OCI-LY1 (cell line): ENCODE results near the gene CCDC167.

Experiments used
- H2AFZ ChIP-seq: fragments of 200-600 bp; sonication (generic), shearing (Covaris generic); 2 replicates; pipeline ENCODE4 v1.6.0; 2014; ENCODE audit warnings: antibody characterized with exemption, mild to moderate bottlenecking, low read length
- H3F3A ChIP-seq: fragments of 200-600 bp; sonication (generic), shearing (Covaris generic); 2 replicates; pipeline ENCODE4 v1.6.0; 2014; ENCODE audit warnings: mild to moderate bottlenecking, antibody characterized with exemption, low read length, moderate library complexity; ENCODE audit not compliant: insufficient read depth
- H3K27ac ChIP-seq: fragments of 200-600 bp; sonication (generic); 2 replicates; pipeline ENCODE4 v1.5.1; 2014; ENCODE audit warnings: low read length, mixed run types, mild to moderate bottlenecking, low read depth; ENCODE audit not compliant: poor library complexity, severe bottlenecking
- H3K27me3 ChIP-seq: fragments of 200-600 bp; sonication (generic); 2 replicates; pipeline ENCODE4 v1.6.0; 2014; ENCODE audit warnings: antibody characterized with exemption, mild to moderate bottlenecking, low read length, moderate library complexity; ENCODE audit not compliant: insufficient read depth
- H3K36me3 ChIP-seq: fragments of 200-600 bp; sonication (generic); 2 replicates; pipeline ENCODE4 v1.6.1; 2014; ENCODE audit warnings: mild to moderate bottlenecking, antibody characterized with exemption, low read length, moderate library complexity, mixed read lengths; ENCODE audit not compliant: insufficient read depth
- H3K4me1 ChIP-seq: fragments of 200-600 bp; sonication (generic); 2 replicates; pipeline ENCODE4 v1.5.1; 2014; ENCODE audit warnings: mild to moderate bottlenecking, low read length, moderate library complexity; ENCODE audit not compliant: insufficient read depth, severe bottlenecking
- H3K4me2 ChIP-seq: fragments of 200-600 bp; sonication (generic), shearing (Covaris generic); 2 replicates; pipeline ENCODE4 v1.6.1; 2014; ENCODE audit warnings: low read length
- H3K4me3 ChIP-seq: fragments of 200-600 bp; sonication (generic); 2 replicates; pipeline ENCODE4 v1.5.1; 2014; ENCODE audit warnings: low read length, low read depth, mild to moderate bottlenecking, mixed read lengths; ENCODE audit not compliant: poor library complexity, severe bottlenecking
- H3K79me2 ChIP-seq: fragments of 200-600 bp; shearing (Covaris generic); 2 replicates; pipeline ENCODE4 v1.6.1; 2016; ENCODE audit warnings: mixed run types, low read length, mixed read lengths; ENCODE audit not compliant: insufficient read depth
- H3K9ac ChIP-seq: fragments of 200-600 bp; sonication (generic), shearing (Covaris generic); 2 replicates; pipeline ENCODE4 v1.6.1; 2014; ENCODE audit warnings: mild to moderate bottlenecking, low read length, mixed read lengths
- H3K9me2 ChIP-seq: fragments of 200-600 bp; sonication (generic), shearing (Covaris generic); 2 replicates; pipeline ENCODE4 v1.6.1; 2014; ENCODE audit warnings: low read depth, mild to moderate bottlenecking, low read length, mixed read lengths
- H3K9me3 ChIP-seq: fragments of 200-600 bp; shearing (Covaris generic); 2 replicates; pipeline ENCODE4 v1.6.1; 2014; ENCODE audit warnings: low read length, mixed read lengths
- H4K20me1 ChIP-seq: fragments of 200-600 bp; sonication (generic), shearing (Covaris generic); 2 replicates; pipeline ENCODE4 v1.6.0; 2016; ENCODE audit warnings: mild to moderate bottlenecking, low read length; ENCODE audit not compliant: insufficient read depth
- CTCF ChIP-seq: fragments of 200-600 bp; sonication (generic), shearing (Covaris generic); IDR thresholded peaks from 2 replicates; pipeline ENCODE4 v1.5.1; 2017; ENCODE audit warnings: mild to moderate bottlenecking, antibody characterized with exemption, low read length, moderate library complexity, mixed read lengths
- EZH2 ChIP-seq: fragments of 200-600 bp; sonication (generic), shearing (Covaris generic); IDR thresholded peaks from 2 replicates; pipeline ENCODE4 v1.8.0; 2017; ENCODE audit warnings: borderline replicate concordance, mixed run types, mild to moderate bottlenecking, antibody characterized with exemption, low read length, moderate library complexity, mixed read lengths

The CCDC167 gene

GRCh38 chr6:37507690-37508421 lies 8.2 kb upstream of the CCDC167 start:
- Histone ChIP-seq H3K36me3 (no peaks in the 10 kb centered on the region), H3K4me3 (no peak overlapping the region), H3K79me2 (no peaks in the 10 kb centered on the region), H3K27me3 (peaks cover 4% of the 10 kb centered on the region; the same call in 1 of the 2 replicates), H3F3A (no peaks in the 10 kb centered on the region), H3K9me2 (no peaks in the 10 kb centered on the region), H2AFZ (no peak overlapping the region), H3K9ac (no peak overlapping the region), H3K9me3 (no peaks in the 10 kb centered on the region), H4K20me1 (no peaks in the 10 kb centered on the region), H3K4me1 (peaks cover 15% of the 10 kb centered on the region), H3K4me2 (no peak overlapping the region), H3K27ac (no peak overlapping the region)
- no peak for TF ChIP-seq CTCF
- no peak for TF ChIP-seq EZH2

GRCh38 chr6:37507077-37507476 lies 7.4 kb upstream of the CCDC167 start:
- Histone ChIP-seq H2AFZ (no peak overlapping the region), H3K27ac (no peak overlapping the region), H3K4me2 (no peak overlapping the region), H3F3A (no peaks in the 10 kb centered on the region), H3K27me3 (peaks cover 4% of the 10 kb centered on the region; the same call in 1 of the 2 replicates), H3K9me2 (no peaks in the 10 kb centered on the region), H3K36me3 (no peaks in the 10 kb centered on the region), H3K9ac (no peak overlapping the region), H4K20me1 (no peaks in the 10 kb centered on the region), H3K79me2 (no peaks in the 10 kb centered on the region), H3K4me3 (no peak overlapping the region), H3K4me1 (peaks cover 23% of the 10 kb centered on the region), H3K9me3 (no peaks in the 10 kb centered on the region)
- TF ChIP-seq CTCF (no peak), EZH2 (no peak)

- Histone ChIP-seq H3K36me3 (no peaks in the 10 kb centered on the region), H3K4me2 (no peak overlapping the region), H3K4me3 (no peak overlapping the region), H3K27ac (no peak overlapping the region), H3K9me3 (no peaks in the 10 kb centered on the region), H4K20me1 (no peaks in the 10 kb centered on the region), H3K9ac (no peak overlapping the region), H3K9me2 (no peaks in the 10 kb centered on the region), H2AFZ (no peak overlapping the region), H3K79me2 (no peaks in the 10 kb centered on the region), H3F3A (no peaks in the 10 kb centered on the region), H3K27me3 (no peaks in the 10 kb centered on the region; the same call in 1 of the 2 replicates), H3K4me1 (peaks cover 28% of the 10 kb centered on the region)
- TF ChIP-seq EZH2 (no peak), CTCF (no peak)
Observed at GRCh38 chr6:37506479-37506878, 6.8 kb upstream of the CCDC167 start.
